Right atrium auricular region (tissue), 2 donors: ENCODE results near the gene CD276. TPM values are rescaled to one million over a fixed set of nuclear protein-coding genes. Genes with fewer than 3 reads are reported as not detected.

Experiments
- DNase-seq: peaks from one replicate; pipeline ENCODE4 v3.0.0-alpha.2; 2019; ENCODE audit warnings: low spot score
- H3K27ac ChIP-seq, 2 donors: fragments of 200-600 bp; sonication (generic); 1 replicate in 1 of 2; 2 replicates in 1 of 2; pipeline ENCODE4 v1.5.1; 2016 to 2019
- H3K27me3 ChIP-seq, 2 donors: fragments of 200-600 bp; sonication (generic); one replicate each; pipeline versions ENCODE4 v1.5.1 to v1.6.0; 2017 to 2019
- H3K36me3 ChIP-seq: fragments of 200-600 bp; sonication (generic); one replicate; pipeline ENCODE4 v1.5.1; 2016
- H3K4me1 ChIP-seq, 2 donors: fragments of 200-600 bp; sonication (generic); one replicate each; pipeline versions ENCODE4 v1.5.1 to v1.6.0; 2017 to 2019
- H3K4me3 ChIP-seq, 2 donors: fragments of 200-600 bp; sonication (generic); 1 replicate in 1 of 2; 2 replicates in 1 of 2; pipeline ENCODE4 v1.5.1; 2017 to 2019; ENCODE audit warnings: mild to moderate bottlenecking in 1 of 2, moderate library complexity in 1 of 2
- H3K9me3 ChIP-seq, 2 donors: fragments of 200-600 bp; sonication (generic); one replicate each; pipeline ENCODE4 v1.5.1; 2019
- total RNA-seq, 2 donors: library from RNA; depleted of rRNA; stranded (reverse); fragments of >200 nt; gene quantifications; one replicate each; pipeline ENCODE4 v1.1.0, GENCODE V29; 2016
- TF ChIP-seq, protein P1 (sequence below), 2 donors: fragments of 200-600 bp; sonication (generic); IDR thresholded peaks; one replicate each; pipeline ENCODE4 v1.5.1; 2019; ENCODE audit warnings: antibody characterized with exemption in 2 of 2

CD276 gene
- total RNA-seq, 2 donors from 2014 or later: 31.2 to 60.4 TPM

DNA sequence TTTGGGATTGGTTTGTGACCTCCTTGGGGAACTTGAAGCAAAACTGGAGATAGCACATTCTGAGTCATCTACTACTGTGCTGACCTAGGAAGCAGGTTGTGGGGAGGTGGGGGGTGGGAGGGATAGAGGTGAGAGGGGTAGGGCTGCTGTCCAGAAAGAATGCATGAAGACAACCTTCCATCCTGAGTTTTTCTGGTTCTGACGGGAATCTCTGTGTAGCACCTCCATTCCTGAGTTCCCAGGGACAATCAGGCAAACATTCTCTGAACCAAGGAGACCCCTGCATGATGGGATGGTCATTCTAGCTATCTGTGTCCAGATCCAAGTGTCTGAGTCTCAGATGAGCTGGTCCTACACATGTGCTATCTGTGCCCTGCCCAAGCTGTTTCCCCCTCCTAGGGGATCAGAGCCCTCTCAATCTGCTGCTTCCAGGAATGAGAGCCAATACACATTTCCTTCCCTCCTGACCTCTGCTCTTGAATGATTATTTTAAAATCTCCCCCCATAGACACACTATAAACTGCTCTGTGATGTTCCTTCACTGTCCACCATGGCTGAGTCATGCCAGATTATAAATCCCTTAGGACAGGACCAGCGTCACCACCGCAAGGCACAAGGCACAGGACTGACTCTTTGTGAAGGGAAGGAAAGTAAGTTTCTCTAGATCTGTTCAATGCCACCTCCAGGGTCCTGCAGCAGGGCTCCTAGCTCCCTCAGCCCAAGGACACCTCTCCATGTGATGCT is 2.2 kb upstream of the CD276 start:
- no peak overlapping the region for H3K27ac ChIP-seq
- H3K4me1 ChIP-seq: peaks cover 0 to 42% of the 10 kb centered on the region in 2 donors
- TF ChIP-seq, protein P1, sequence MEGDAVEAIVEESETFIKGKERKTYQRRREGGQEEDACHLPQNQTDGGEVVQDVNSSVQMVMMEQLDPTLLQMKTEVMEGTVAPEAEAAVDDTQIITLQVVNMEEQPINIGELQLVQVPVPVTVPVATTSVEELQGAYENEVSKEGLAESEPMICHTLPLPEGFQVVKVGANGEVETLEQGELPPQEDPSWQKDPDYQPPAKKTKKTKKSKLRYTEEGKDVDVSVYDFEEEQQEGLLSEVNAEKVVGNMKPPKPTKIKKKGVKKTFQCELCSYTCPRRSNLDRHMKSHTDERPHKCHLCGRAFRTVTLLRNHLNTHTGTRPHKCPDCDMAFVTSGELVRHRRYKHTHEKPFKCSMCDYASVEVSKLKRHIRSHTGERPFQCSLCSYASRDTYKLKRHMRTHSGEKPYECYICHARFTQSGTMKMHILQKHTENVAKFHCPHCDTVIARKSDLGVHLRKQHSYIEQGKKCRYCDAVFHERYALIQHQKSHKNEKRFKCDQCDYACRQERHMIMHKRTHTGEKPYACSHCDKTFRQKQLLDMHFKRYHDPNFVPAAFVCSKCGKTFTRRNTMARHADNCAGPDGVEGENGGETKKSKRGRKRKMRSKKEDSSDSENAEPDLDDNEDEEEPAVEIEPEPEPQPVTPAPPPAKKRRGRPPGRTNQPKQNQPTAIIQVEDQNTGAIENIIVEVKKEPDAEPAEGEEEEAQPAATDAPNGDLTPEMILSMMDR (IDR thresholded peaks at IDR 0.05): no peak
- no peaks in the 10 kb centered on the region for H3K36me3 ChIP-seq
- H3K27me3 ChIP-seq: no peaks in the 10 kb centered on the region
- no peaks in the 10 kb centered on the region for H3K9me3 ChIP-seq
- no peak for DNase-seq
- H3K4me3 ChIP-seq: no peak overlapping the region

DNA sequence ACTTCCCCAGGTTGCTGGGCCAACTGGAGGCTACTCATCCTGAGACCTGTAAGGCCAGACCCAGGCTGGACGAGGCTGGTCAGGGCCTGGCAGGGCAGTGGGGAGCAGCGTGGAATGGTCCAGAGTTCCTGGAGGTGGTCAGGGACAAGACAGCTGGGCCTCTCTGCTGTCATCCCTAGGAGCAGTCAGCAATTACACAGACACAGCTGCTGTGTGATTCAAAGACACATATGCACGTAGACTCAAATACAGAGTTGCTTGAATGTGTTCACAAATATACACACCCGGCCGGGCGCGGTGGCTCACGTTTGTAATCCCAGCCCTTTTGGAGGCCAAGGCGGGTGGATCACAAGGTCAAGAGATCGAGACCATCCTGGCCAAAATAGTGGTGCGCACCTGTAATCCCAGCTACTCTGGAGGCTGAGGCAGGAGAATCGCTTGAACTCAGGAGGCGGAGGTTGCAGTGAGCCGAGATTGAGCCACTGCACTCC is 1.5 kb upstream of the CD276 start:
- Histone ChIP-seq H3K4me3 (no peak overlapping the region), H3K27me3 (no peaks in the 10 kb centered on the region), H3K4me1 (peaks cover 0 to 44% of the 10 kb centered on the region in 2 donors), H3K9me3 (no peaks in the 10 kb centered on the region), H3K27ac (no peak overlapping the region), H3K36me3 (no peaks in the 10 kb centered on the region)
- no peak for DNase-seq
- TF ChIP-seq, protein P1 (IDR thresholded peaks at IDR 0.05): no peak

DNA sequence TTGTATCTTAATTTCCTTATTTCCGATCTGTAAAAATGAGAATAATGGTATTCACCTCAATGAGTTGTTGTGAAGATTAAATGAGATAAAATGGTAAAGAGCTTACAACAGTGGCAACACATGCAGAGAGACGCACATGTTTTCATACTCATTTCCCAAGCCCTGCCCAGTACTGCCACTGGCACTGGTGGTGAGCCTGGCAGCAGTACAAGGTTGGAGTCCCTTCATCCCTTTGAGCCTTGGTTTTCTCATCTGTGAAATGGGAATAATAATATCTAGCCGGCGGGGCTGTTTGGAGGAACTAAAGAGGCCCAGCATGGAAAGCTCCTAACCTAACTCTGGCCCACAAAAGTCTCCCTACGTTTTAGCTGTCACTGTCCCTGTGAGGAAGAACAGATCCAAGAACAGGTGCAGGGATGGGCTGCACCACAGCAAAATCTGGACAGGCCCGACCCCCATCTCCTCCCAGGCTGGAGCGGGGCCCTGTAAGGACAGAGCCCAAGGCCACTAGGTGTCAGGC is 866 bp upstream of the CD276 start:
- peak; percentile 51 for DNase-seq
- Histone ChIP-seq H3K27ac (peak overlapping the region; percentile 92 to 93), H3K9me3 (no peaks in the 10 kb centered on the region), H3K4me3 (peak overlapping the region; percentile 88 to 90), H3K27me3 (no peaks in the 10 kb centered on the region), H3K4me1 (peaks cover 0 to 50% of the 10 kb centered on the region in 2 donors), H3K36me3 (no peaks in the 10 kb centered on the region)
- TF ChIP-seq, protein P1 (IDR thresholded peaks at IDR 0.05): peak in 1 of 2 donors; percentile 55

DNA sequence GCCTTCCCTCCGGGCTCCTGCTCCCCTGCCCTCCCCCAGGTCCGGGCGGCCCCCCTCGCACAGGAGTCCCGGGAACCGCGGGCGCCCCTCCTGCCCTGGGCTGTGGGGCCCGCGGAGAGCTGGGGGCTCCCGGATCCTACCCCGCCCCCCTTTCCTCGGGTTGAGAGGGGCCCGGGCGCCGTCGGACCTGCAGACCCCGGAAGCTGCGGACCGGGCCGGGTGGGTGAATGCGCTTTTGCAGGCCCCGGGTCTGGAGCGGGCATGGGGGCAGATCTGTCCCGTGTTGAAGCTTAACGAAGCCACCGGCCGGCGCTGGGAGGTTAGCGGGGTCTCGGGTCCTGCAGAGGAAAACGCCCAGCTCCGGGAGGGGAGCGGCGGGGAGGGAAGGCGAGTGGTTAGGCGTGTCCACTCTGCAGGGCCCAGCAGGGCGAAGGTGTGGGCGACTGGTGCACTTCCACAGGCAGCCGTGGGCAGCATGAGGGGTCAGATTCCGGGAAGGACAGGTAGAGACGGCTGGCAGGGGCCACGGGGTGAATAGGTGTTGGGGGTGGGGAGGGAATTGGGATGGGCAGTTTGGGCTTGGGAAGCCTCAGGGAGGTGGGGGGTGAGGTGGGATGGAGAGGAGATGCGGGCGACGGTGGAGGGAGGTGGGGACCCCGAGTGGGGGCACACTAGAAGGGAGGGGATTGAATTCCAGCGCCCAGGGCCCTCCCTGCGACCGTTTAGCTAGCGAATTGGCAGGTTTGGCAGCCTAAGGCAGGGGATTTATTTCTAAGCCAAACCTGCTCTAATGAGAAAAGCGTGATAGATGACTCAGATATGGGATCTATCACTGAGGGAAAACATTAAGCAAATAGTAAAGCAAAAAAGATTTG is 635 bp downstream of the CD276 start:
- DNase-seq: no peak
- H3K27ac ChIP-seq: peak overlapping the region; percentile 92 to 93
- H3K4me3 ChIP-seq: peak overlapping the region; percentile 88 to 90
- H3K36me3 ChIP-seq: no peaks in the 10 kb centered on the region
- H3K9me3 ChIP-seq: no peaks in the 10 kb centered on the region
- TF ChIP-seq, protein P1 (IDR thresholded peaks at IDR 0.05): no peak
- no peaks in the 10 kb centered on the region for H3K27me3 ChIP-seq
- peaks cover 0 to 58% of the 10 kb centered on the region in 2 donors for H3K4me1 ChIP-seq

DNA sequence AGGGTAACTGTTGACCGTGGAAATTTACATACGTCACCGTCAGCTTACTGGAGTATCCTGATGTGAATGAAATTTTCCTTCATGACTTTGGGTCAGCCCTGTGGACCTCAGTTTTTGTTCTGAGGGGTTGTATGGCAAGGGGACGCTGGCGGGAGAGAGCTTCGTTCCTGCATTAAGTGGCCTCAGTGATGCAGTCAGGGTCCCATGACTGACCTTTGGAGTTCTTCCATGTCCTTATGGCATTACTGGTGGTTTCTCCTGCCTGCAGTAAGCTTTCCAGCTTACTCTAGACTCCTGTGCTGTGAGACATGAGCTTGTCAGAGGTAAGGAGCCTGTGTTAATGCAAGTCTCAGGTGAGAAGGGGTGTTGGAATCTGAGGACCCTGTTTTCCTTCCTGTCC is 1.8 kb downstream of the CD276 start:
- DNase-seq: no peak
- H3K36me3 ChIP-seq: no peaks in the 10 kb centered on the region
- H3K9me3 ChIP-seq: no peaks in the 10 kb centered on the region
- TF ChIP-seq, protein P1 (IDR thresholded peaks at IDR 0.05): no peak
- peak overlapping the region in 1 of 2 donors; percentile 90 for H3K4me3 ChIP-seq
- H3K27ac ChIP-seq: peak overlapping the region; percentile 92 to 93
- H3K4me1 ChIP-seq: peaks cover 0 to 65% of the 10 kb centered on the region in 2 donors
- no peaks in the 10 kb centered on the region for H3K27me3 ChIP-seq
